ENCODE results near the gene DTX1. TPM values are rescaled to one million over a fixed set of nuclear protein-coding genes. Genes with fewer than 3 reads are reported as not detected.

Gene DTX1
- polyA plus RNA-seq, 1 experiment: not detected

DNA sequence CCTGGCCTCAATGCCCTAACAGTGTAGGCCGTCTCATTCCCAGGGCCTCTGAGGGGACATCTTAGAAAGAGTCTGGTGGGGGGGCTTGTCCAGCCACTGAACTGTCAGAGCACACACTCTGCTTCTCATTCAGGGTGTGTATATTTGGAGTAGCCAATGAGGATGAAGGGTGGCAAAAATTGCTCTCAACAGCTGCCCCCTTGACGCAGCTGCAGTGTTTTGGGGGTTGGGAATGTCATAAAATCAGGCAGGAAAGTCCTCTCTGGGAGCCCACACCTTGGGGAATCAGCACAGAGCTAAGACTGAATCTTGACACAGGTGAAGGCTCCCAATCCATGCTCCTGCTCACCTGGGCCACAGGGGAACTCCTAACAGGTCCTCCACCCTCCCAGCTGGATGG, 77.5 kb downstream of the DTX1 start:
- DNase-seq (ENCODE audit: low read depth): no peak
- TF ChIP-seq, protein P1, sequence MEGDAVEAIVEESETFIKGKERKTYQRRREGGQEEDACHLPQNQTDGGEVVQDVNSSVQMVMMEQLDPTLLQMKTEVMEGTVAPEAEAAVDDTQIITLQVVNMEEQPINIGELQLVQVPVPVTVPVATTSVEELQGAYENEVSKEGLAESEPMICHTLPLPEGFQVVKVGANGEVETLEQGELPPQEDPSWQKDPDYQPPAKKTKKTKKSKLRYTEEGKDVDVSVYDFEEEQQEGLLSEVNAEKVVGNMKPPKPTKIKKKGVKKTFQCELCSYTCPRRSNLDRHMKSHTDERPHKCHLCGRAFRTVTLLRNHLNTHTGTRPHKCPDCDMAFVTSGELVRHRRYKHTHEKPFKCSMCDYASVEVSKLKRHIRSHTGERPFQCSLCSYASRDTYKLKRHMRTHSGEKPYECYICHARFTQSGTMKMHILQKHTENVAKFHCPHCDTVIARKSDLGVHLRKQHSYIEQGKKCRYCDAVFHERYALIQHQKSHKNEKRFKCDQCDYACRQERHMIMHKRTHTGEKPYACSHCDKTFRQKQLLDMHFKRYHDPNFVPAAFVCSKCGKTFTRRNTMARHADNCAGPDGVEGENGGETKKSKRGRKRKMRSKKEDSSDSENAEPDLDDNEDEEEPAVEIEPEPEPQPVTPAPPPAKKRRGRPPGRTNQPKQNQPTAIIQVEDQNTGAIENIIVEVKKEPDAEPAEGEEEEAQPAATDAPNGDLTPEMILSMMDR (IDR thresholded peaks at IDR 0.05; ENCODE audit: insufficient read depth, low read depth, low read length): no peak
- POLR2A ChIA-PET: no interaction called here
- Histone ChIP-seq H3K36me3 (ENCODE audit: control insufficient read depth, insufficient read depth, low read length) (no peaks in the 10 kb centered on the region), H3K4me3 (ENCODE audit: low read depth, low read length) (no peak overlapping the region), H3K27me3 (ENCODE audit: control insufficient read depth, insufficient read depth, low read length) (no peaks in the 10 kb centered on the region; the same call in none of the 2 replicates)
- CTCF ChIA-PET: interaction anchor here (1.3 to 1.9 kb wide), 2 partner anchors 13 to 15 kb away, joined by 4 to 5 read pairs; partner anchors contain the start of gene CFAP73

DNA sequence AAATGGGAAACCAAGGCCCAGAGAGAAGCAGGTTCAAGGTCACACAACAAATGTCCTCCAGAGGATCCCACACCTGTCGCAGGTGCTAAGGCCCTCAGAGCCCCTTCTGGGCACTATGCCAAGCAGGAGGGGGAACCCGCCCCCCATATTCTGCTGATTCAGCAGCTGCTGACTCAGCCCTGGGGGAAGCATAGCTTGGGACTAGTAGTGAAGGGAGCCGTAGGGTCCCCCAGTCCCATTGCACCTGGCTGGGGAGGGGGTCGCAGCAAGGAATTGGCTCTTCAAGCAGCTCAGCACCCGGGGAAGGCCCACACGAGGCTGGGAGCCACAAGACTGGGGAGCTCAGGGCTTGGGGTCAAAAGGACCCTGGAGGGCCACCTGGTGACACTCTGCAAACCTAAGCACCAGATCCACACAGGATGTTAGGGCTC, 78.0 kb downstream of the DTX1 start:
- ChIA-PET CTCF (interaction anchor here (1.3 kb wide), 1 partner anchor 13 kb away, joined by 4 read pairs; no protein-coding TSS in a partner anchor), POLR2A (no interaction called here)
- no peak overlapping the region for H3K4me3 ChIP-seq (ENCODE audit: low read depth, low read length)
- TF ChIP-seq, protein P1 (IDR thresholded peaks at IDR 0.05; ENCODE audit: insufficient read depth, low read depth, low read length): no peak
- H3K36me3 ChIP-seq (ENCODE audit: control insufficient read depth, insufficient read depth, low read length): no peaks in the 10 kb centered on the region
- no peak for DNase-seq (ENCODE audit: low read depth)
- H3K27me3 ChIP-seq (ENCODE audit: control insufficient read depth, insufficient read depth, low read length): no peaks in the 10 kb centered on the region; the same call in none of the 2 replicates

DNA sequence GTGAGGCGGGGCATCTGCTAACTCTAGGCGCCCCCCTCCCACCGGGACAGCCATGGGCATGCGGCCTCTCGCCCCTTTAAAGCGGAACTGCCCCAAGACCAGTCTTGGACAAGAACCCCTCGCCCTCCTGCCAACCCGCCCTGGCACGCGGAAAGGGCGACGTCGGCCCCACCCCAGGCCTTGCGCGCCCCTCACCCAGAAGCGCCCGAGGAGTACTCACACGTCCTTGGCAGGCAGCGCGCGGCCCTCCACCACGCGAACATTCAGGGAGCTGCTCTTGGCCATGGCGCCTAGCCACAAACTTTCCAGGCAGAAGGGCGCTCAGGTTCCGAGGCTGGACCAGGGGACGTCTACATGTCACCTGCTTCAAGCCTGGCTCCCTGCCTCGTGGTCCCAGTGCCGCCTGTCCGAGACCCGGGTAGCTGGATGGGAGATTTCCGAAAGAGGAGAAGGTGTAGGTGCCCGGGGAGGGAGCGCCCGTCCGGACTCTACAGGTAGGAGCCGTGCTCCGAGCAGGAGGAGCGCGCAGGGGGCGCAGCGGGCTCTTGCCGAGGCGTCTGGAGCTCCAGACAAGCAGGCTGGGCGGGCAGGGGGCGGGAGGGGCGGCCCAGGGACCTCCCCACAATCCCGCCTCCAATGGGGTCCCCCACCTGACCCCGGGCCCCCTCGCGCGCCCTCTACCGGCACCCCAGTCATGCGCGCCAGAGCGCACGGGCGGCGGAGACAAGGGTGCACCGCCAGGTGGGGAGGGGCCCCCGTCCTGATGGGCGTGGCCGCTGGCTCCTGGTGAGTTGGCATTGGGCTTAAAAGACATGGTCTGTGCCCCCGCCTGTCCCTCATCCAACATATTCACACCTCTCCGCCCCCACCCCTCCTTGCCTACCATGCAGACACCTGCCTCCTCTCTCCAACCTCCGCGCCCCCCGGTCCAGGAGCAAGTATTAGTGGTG, 78.9 kb downstream of the DTX1 start, which contains the start of gene RASAL1:
TSS of gene RASAL1 (minus strand) at position 584 of the 950 bp plus-strand sequence. CDS start at position 285, 299 bp downstream.
- CTCF ChIA-PET: interaction anchor here (1.3 kb wide), 1 partner anchor 12 kb away, joined by 4 read pairs; no protein-coding TSS in a partner anchor
- TF ChIP-seq, protein P1 (IDR thresholded peaks at IDR 0.05; ENCODE audit: insufficient read depth, low read depth, low read length): peak; percentile 21; the same call in 1 of the 2 replicates
- H3K4me3 ChIP-seq (ENCODE audit: low read depth, low read length): no peak within 1 kb of the TSS
- no peak for DNase-seq (ENCODE audit: low read depth)
- no peaks in the 10 kb centered on the region; the same call in 1 of the 2 replicates for H3K27me3 ChIP-seq (ENCODE audit: control insufficient read depth, insufficient read depth, low read length)
- POLR2A ChIA-PET: no interaction called here
- H3K36me3 ChIP-seq (ENCODE audit: control insufficient read depth, insufficient read depth, low read length): no peaks in the 10 kb centered on the region

DNA sequence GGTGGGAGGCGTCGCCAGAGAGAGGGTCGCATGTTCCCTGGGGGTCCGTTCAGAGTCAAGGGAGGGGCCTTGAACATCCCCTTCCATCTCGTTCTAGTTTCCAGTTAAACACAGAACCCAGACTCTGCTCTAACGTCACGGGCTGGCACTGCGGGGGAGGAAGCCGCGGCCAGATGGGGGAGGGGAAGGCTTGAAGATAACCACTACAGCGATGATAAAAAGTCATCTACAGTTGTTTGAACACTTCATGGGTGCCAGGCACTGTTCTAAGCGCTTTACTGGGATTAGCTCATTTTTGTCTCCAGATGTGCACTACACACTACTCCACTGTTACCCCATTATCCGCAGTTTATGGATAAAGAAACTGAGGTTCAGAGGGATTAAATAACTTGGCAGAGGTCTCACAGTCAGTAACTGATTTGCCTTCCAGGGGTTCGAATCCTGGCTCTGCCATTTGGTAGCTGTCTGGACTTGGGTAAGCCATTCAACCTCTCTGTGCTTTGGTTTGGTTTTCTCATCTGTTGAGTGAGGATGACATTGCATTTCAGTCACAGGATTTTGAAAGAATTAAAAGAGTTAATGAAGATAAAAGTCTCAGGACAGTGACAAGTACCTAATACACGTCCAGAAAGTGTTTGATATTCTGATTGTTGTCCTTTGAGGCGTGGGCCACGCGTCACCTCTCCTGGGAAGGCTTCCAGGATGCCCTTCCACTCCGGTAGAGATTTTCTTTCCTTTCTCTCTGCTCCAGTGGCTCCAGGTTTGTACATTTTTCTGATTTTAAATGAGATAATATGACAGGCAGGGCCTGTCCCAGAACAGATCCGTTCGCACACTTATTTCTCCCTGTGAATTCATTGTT, 79.8 kb downstream of the DTX1 start:
- Histone ChIP-seq H3K27me3 (ENCODE audit: control insufficient read depth, insufficient read depth, low read length) (no peaks in the 10 kb centered on the region; the same call in 1 of the 2 replicates), H3K4me3 (ENCODE audit: low read depth, low read length) (no peak overlapping the region), H3K36me3 (ENCODE audit: control insufficient read depth, insufficient read depth, low read length) (no peaks in the 10 kb centered on the region)
- TF ChIP-seq, protein P1 (IDR thresholded peaks at IDR 0.05; ENCODE audit: insufficient read depth, low read depth, low read length): no peak
- CTCF ChIA-PET: no interaction called here
- POLR2A ChIA-PET: no interaction called here
- no peak for DNase-seq (ENCODE audit: low read depth)

Data from BJ (cell line).